ENCODE data around the gene VIPR2. TPM values are rescaled to one million over a fixed set of nuclear protein-coding genes. Genes with fewer than 3 reads are reported as not detected.
"Not testable (repeated sequence)": the region's sequence is repeated elsewhere in the genome, so short reads cannot be mapped to it uniquely, and the experiment has no call there.

The VIPR2 gene
- total RNA-seq, 1 donor from 2014 or later: 0.92 TPM

GRCh38 chr7:159179241-159179640, 34.6 kb upstream of the VIPR2 start:
- Histone ChIP-seq H3K9me3 (ENCODE audit: low read depth) (peaks cover 19% of the 10 kb centered on the region), H3F3A (ENCODE audit: low read depth) (peaks cover 6% of the 10 kb centered on the region), H3K9ac (no peak overlapping the region), H2AFZ (replicated peaks) (no peak overlapping the region), H3K4me2 (no peak overlapping the region), H3K27me3 (no peaks in the 10 kb centered on the region), H3K36me3 (peaks cover 5% of the 10 kb centered on the region), H3K4me3 (no peak overlapping the region), H3K27ac (no peak overlapping the region), H4K20me1 (ENCODE audit: low read depth) (no peaks in the 10 kb centered on the region), H3K79me2 (ENCODE audit: low read depth) (no peaks in the 10 kb centered on the region), H3K4me1 (no peaks in the 10 kb centered on the region)
- Mint-ChIP-seq H3K4me3 (no peak overlapping the region), H3K9me3 (peaks cover 9% of the 10 kb centered on the region), H3K36me3 (no peaks in the 10 kb centered on the region), H3K27me3 (ENCODE audit: insufficient read depth, low read depth) (peaks cover 3% of the 10 kb centered on the region), H3K27ac (no peak overlapping the region), H3K4me1 (no peaks in the 10 kb centered on the region)
- TF ChIP-seq EZH2phosphoT487 (IDR thresholded peaks at IDR 0.05): no peak
- TF ChIP-seq EZH2 (IDR thresholded peaks at IDR 0.05): no peak
- no peak for TF ChIP-seq CTCF (IDR thresholded peaks at IDR 0.05)
- DNase-seq (ENCODE audit: low spot score): no peak

GRCh38 chr7:159177284-159177953, 32.8 kb upstream of the VIPR2 start:
- Mint-ChIP-seq H3K36me3 (no peaks in the 10 kb centered on the region), H3K9me3 (peaks cover 15% of the 10 kb centered on the region)

GRCh38 chr7:159175792-159176191, 31.1 kb upstream of the VIPR2 start:
- Histone ChIP-seq H3K4me2 (no peak overlapping the region), H3K27me3 (no peaks in the 10 kb centered on the region), H3K36me3 (no peaks in the 10 kb centered on the region), H3K27ac (no peak overlapping the region), H2AFZ (replicated peaks) (no peak overlapping the region), H3K9ac (no peak overlapping the region), H3K79me2 (ENCODE audit: low read depth) (no peaks in the 10 kb centered on the region), H3K9me3 (ENCODE audit: low read depth) (no peaks in the 10 kb centered on the region), H4K20me1 (ENCODE audit: low read depth) (no peaks in the 10 kb centered on the region), H3F3A (ENCODE audit: low read depth) (no peaks in the 10 kb centered on the region), H3K4me1 (no peaks in the 10 kb centered on the region), H3K4me3 (no peak overlapping the region)
- Mint-ChIP-seq H3K4me3 (no peak overlapping the region), H3K9me3 (peaks cover 15% of the 10 kb centered on the region), H3K27me3 (ENCODE audit: insufficient read depth, low read depth) (peaks cover 3% of the 10 kb centered on the region), H3K36me3 (no peaks in the 10 kb centered on the region), H3K4me1 (no peaks in the 10 kb centered on the region), H3K27ac (no peak overlapping the region)
- no peak for TF ChIP-seq EZH2 (IDR thresholded peaks at IDR 0.05)
- no peak for TF ChIP-seq EZH2phosphoT487 (IDR thresholded peaks at IDR 0.05)
- TF ChIP-seq CTCF (IDR thresholded peaks at IDR 0.05): no peak
- DNase-seq (ENCODE audit: low spot score): no peak

More at GRCh38 chr7:159177284-159177953, 32.8 kb upstream of the VIPR2 start:
- Histone ChIP-seq H3K36me3 (no peaks in the 10 kb centered on the region), H3K9ac (no peak overlapping the region), H3K4me2 (no peak overlapping the region), H3K27me3 (no peaks in the 10 kb centered on the region), H3K27ac (no peak overlapping the region), H3K79me2 (ENCODE audit: low read depth) (no peaks in the 10 kb centered on the region), H4K20me1 (ENCODE audit: low read depth) (no peaks in the 10 kb centered on the region), H3K4me1 (no peaks in the 10 kb centered on the region), H3K4me3 (no peak overlapping the region), H3F3A (ENCODE audit: low read depth) (no peaks in the 10 kb centered on the region), H2AFZ (replicated peaks) (no peak overlapping the region), H3K9me3 (ENCODE audit: low read depth) (peaks cover 7% of the 10 kb centered on the region)
- no peaks in the 10 kb centered on the region for H3K4me1 Mint-ChIP-seq
- no peak overlapping the region for H3K4me3 Mint-ChIP-seq
- TF ChIP-seq EZH2 (IDR thresholded peaks at IDR 0.05) (no peak), CTCF (IDR thresholded peaks at IDR 0.05) (no peak), EZH2phosphoT487 (IDR thresholded peaks at IDR 0.05) (no peak)
- no peak for DNase-seq (ENCODE audit: low spot score)
- peaks cover 3% of the 10 kb centered on the region for H3K27me3 Mint-ChIP-seq (ENCODE audit: insufficient read depth, low read depth)
- H3K27ac Mint-ChIP-seq: no peak overlapping the region

- not testable (repeated sequence) for H3K27me3 ChIP-seq; H3K4me3 ChIP-seq; DNase-seq (ENCODE audit: low spot score); H3K36me3 ChIP-seq; H3K9me3 ChIP-seq (ENCODE audit: low read depth); H3K79me2 ChIP-seq (ENCODE audit: low read depth); H4K20me1 ChIP-seq (ENCODE audit: low read depth); H3K27ac Mint-ChIP-seq; H3F3A ChIP-seq (ENCODE audit: low read depth); H3K4me1 ChIP-seq; H3K4me2 ChIP-seq; H3K4me1 Mint-ChIP-seq; H3K4me3 Mint-ChIP-seq; H3K27ac ChIP-seq; H3K9ac ChIP-seq; H2AFZ ChIP-seq (replicated peaks); H3K36me3 Mint-ChIP-seq; H3K27me3 Mint-ChIP-seq (ENCODE audit: insufficient read depth, low read depth)
- H3K9me3 Mint-ChIP-seq: peaks cover 16% of the 10 kb centered on the region
Measured at GRCh38 chr7:159175100-159175499, 30.4 kb upstream of the VIPR2 start.
